ENCODE data around the gene GNB4. TPM values are rescaled to one million over a fixed set of nuclear protein-coding genes. Genes with fewer than 3 reads are reported as not detected.

GNB4 gene
- total and polyA plus RNA-seq, 2 of the 8 experiments (the other 6 are each of a cell fraction or from before 2014, with no cell fraction given), result 13.4 to 29.2 TPM

- TF ChIP-seq USF2 (IDR thresholded peaks at IDR 0.05; ENCODE audit: low read length) (no peak), TEAD4 (IDR thresholded peaks at IDR 0.05; ENCODE audit: low read depth, low read length) (no peak), HDAC6 (IDR thresholded peaks at IDR 0.05; ENCODE audit: low read depth, low read length) (no peak), POLR2A (IDR thresholded peaks at IDR 0.05; ENCODE audit: control extremely low read depth in 1 of 2, low read depth in 2 of 2, low read length in 2 of 2) (no peak), CREB1 (IDR thresholded peaks at IDR 0.05) (no peak), EZH2 (IDR thresholded peaks at IDR 0.05; ENCODE audit: low read depth, low read length, severe bottlenecking) (no peak), ATF2 (IDR thresholded peaks at IDR 0.05; ENCODE audit: low read length) (no peak)
Observed at GRCh38 chr3:179455954-179456353, 4.7 kb upstream of the GNB4 start (continued).

Data from H1 (cell line).